Fibroblast of the aortic adventitia (primary cell): ENCODE data around the gene ATP2C1. TPM values are rescaled to one million over a fixed set of nuclear protein-coding genes. Genes with fewer than 3 reads are reported as not detected.
"Not testable (repeated sequence)": the region's sequence is repeated elsewhere in the genome, so short reads cannot be mapped to it uniquely, and the experiment has no call there.

ENCODE experiments used
- DNase-seq: peaks from one replicate; pipeline ENCODE4 v3.0.0-alpha.2; 2010; ENCODE audit warnings: low read depth
- H3K4me3 ChIP-seq: 2 replicates; pipeline ENCODE4 v1.5.1; 2011; ENCODE audit warnings: low read depth, mild to moderate bottlenecking, control low read depth, low read length, moderate library complexity
- CTCF ChIP-seq: IDR thresholded peaks from 2 replicates; pipeline ENCODE4 v1.5.1; 2011; ENCODE audit warnings: mild to moderate bottlenecking, low read length, control low read depth, inconsistent platforms; ENCODE audit not compliant: insufficient read depth
- total RNA-seq: library from RNA; depleted of rRNA; stranded (reverse); fragments of >200 nt; gene quantifications from 2 replicates; pipeline ENCODE4 v1.2.3, GENCODE V29; 2012; ENCODE audit warnings: low replicate concordance

The ATP2C1 gene
- total RNA-seq, 1 donor: 73.2 TPM

DNA sequence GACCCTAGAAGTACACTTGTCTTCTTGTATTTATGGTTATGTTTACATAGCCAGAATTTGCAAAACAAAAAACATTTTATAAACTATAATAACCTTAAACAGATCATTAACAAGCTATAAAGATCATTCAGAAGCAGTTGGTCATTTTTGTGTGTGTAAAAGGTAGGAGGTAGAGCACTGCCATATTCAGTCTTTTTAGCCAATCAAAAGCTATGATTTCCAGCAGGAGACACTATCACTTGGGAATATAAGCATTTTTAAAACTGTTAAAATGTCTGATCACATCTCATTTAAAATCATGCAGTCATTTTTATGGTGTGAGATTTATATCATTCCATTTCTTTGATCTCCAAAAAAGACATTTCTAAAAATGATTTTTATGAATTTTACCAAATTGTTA lies 42.6 kb upstream of the ATP2C1 start:
- DNase-seq: no peak
- no peak overlapping the region for H3K4me3 ChIP-seq
- TF ChIP-seq CTCF: no peak

DNA sequence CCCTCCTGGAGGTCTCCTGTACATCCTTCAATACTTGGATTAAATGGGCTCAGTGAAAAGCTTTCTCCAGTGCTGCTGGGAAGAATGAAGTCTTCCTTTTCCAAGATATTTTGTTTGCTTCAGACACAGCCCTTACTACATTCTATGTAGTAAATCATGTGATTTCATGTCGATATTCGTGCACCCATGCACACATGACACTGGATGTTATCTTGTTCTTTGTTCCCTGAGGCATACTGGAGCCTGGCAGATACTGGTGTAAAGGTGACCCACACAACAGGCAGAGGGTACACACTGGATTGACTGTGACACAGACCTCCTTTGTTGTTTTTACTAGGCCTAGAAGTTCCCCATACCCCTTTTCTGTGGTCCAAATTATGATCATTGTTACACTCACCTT lies 40.3 kb upstream of the ATP2C1 start:
- no peak for DNase-seq
- no peak for TF ChIP-seq CTCF
- H3K4me3 ChIP-seq: no peak overlapping the region

DNA sequence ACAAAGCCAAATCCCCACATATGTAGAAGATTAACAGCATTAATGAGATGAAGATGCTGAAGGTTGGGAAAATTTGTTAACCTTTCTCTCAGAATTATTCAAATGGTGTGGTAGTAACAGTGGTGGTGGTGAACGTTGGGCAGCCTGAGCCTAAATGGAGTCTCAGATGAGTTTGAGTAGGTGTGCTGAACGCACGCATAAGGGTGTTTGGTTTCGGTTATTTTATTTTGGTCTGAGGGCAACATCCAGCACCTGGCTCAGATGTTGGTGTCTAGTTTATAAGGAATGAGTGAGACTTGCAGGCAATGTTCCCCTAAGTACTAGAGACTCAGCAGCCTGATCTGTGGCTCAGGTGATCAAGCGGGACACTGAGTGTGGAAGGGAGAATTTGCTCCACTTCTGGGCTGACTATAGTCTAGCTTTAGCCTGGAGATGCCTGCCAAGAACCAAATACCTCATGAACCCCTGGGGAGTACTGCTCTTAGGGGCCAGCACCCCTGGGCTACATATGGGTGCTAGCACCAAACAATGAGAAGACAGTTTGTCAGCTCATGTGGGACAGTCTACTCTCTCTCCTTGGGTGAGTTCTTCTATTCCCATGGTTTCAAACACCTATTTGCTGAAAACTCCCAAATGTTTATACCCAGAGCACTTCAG lies 39.5 kb upstream of the ATP2C1 start:
- no peak for TF ChIP-seq CTCF
- H3K4me3 ChIP-seq: no peak overlapping the region
- no peak for DNase-seq

DNA sequence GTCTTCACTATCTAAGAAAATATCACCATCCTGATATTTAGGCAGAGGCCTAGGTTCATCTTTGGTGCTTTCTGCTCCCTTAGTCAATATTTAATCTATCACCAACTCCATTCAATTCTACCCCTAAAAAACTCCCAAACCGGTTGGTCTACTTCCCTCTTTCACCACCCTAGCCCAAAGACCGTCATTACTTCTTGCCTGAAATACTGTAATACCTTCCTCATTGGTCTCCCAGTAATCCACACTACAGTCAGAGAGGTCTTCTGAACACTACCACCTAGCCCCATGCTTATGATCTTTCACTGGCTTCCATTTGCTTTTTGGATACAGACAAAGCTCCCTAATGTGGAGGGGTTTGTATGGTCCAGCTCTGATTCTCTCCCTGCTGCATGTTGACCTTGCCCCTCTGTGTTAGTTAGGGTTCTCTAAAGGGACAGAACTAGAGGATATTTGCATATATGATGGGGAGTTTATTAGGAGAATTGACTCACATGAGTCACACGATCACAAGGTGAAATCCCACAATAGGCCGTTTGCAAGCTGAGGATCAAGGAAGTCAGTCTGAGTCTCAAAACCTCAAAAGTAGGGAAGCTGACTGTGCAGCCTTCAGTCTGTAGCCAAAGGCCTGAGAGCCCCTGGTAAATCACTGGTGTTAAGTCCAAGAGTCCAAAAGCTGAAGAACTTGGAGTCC lies 36.4 kb upstream of the ATP2C1 start:
- TF ChIP-seq CTCF: no peak

GRCh38 chr3:130862130-130862529 lies 31.8 kb upstream of the ATP2C1 start:
- DNase-seq, H3K4me3 ChIP-seq: not testable (repeated sequence)

More for the DNA sequence above, 36.4 kb upstream of the ATP2C1 start:
- no peak overlapping the region for H3K4me3 ChIP-seq
- DNase-seq: no peak

- no peak overlapping the region for H3K4me3 ChIP-seq
- DNase-seq: no peak
- no peak for TF ChIP-seq CTCF
Observed at GRCh38 chr3:130865489-130865888, 28.4 kb upstream of the ATP2C1 start.

DNA sequence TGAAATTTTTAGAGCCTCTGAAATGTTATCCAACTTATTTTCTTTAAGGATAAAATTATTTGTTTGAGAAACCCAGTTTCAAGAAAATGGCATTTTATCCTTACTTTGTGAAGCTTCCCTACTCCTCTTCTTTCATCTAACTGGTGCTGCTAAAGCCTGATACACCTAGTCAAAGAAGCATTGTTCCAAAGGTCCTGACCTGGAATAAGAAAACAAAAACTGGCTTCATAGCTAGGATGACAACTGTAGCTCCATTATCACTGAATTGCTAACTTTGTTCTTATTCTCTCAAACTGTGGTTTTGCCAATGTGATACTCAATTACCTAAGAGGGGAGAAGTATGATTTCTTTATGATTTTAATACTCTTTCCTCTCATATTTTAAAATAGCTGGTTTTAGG lies 27.6 kb upstream of the ATP2C1 start:
- DNase-seq: no peak
- H3K4me3 ChIP-seq: no peak overlapping the region
- no peak for TF ChIP-seq CTCF
